Measurements from ENCODE around the gene NDE1.

GRCh38 chr16:15704545-15704987 is 54.5 kb downstream of the NDE1 start:
- TF ChIP-seq CTCF (IDR thresholded peaks at IDR 0.05) (peak in 5 of 7 experiments; percentile 31 to 75 (median 60)), POLR2A (IDR thresholded peaks at IDR 0.05) (no peak), POLR2AphosphoS5 (IDR thresholded peaks at IDR 0.05) (peak in 1 of 3 donors; percentile 32), EP300 (IDR thresholded peaks at IDR 0.05) (no peak)

Measured in stomach (tissue), 4 donors.